Lung (tissue), 12 donors: ENCODE results near the gene VSIG1. TPM values are rescaled to one million over a fixed set of nuclear protein-coding genes. Genes with fewer than 3 reads are reported as not detected.

ENCODE experiments used
- ATAC-seq: fragments of 200-7000 bp; cut with Tn5 transposase; one replicate; pipeline ENCODE4 v1.9.1; 2020; ENCODE audit warnings: moderate number of reproducible peaks; ENCODE audit not compliant: insufficient read depth, low FRiP score
- DNase-seq, 3 donors: peaks; one replicate each; pipeline ENCODE4 v3.0.0-alpha.2; 2013 to 2017
- H3K27ac ChIP-seq, 2 donors: one replicate each; pipeline ENCODE4 v1.5.1; 2013; ENCODE audit warnings: mild to moderate bottlenecking in 2 of 2, moderate library complexity in 2 of 2, control low read depth in 1 of 2, inconsistent platforms in 1 of 2, low read depth in 1 of 2, low read length in 1 of 2
- H3K27me3 ChIP-seq, 3 donors: one replicate each; pipeline ENCODE4 v1.5.1; 2013; ENCODE audit warnings: low read length in 2 of 3; ENCODE audit not compliant: control insufficient read depth in 3 of 3, insufficient read depth in 3 of 3
- H3K36me3 ChIP-seq, 4 donors: one replicate each; pipeline ENCODE4 v1.5.1; 2013; ENCODE audit warnings: low read length in 4 of 4, mild to moderate bottlenecking in 1 of 4, moderate library complexity in 1 of 4; ENCODE audit not compliant: control insufficient read depth in 4 of 4, insufficient read depth in 4 of 4
- H3K4me1 ChIP-seq, 5 donors: one replicate each; pipeline ENCODE4 v1.5.1; 2013; ENCODE audit warnings: low read length in 5 of 5, mild to moderate bottlenecking in 2 of 5, moderate library complexity in 1 of 5; ENCODE audit not compliant: control insufficient read depth in 5 of 5, insufficient read depth in 5 of 5
- H3K4me3 ChIP-seq: one replicate; pipeline ENCODE4 v1.5.1; 2013; ENCODE audit warnings: mild to moderate bottlenecking, control low read depth, moderate library complexity
- H3K9ac ChIP-seq, 2 donors: one replicate each; pipeline ENCODE4 v1.5.1; 2013; ENCODE audit warnings: low read length in 2 of 2, control low read depth in 1 of 2; ENCODE audit not compliant: insufficient read depth in 1 of 2
- H3K9me3 ChIP-seq, 4 donors: one replicate each; pipeline ENCODE4 v1.5.1; 2013; ENCODE audit warnings: low read length in 3 of 4, mild to moderate bottlenecking in 1 of 4, moderate library complexity in 1 of 4; ENCODE audit not compliant: control insufficient read depth in 4 of 4, insufficient read depth in 3 of 4
- CTCF ChIP-seq: IDR thresholded peaks from 2 replicates; pipeline ENCODE4 v1.5.1; 2012; ENCODE audit warnings: mild to moderate bottlenecking; ENCODE audit errors: control extremely low read depth, extremely low read depth
- WGBS, 2 donors: extraction: QIAGEN DNeasy Blood & Tissue Kit; methylation state at CpG; one replicate each; pipeline ENCODE4 v1.1.7; 2013; 5-methylcytosine and 5-hydroxymethylcytosine counted together
- polyA plus RNA-seq, 2 donors: library from polyadenylated mRNA; stranded (reverse); fragments of 200-250 nt; gene quantifications; one replicate each; pipeline ENCODE4 v1.2.1, GENCODE V29; 2013
- total RNA-seq, 2 donors: library from RNA; depleted of rRNA in 1 of 2; stranded (reverse); fragments of >200 nt in 1 of 2; gene quantifications; one replicate each; pipeline ENCODE4 v1.2.1, GENCODE V29; 2014 to 2021
- donor health status: control.
- donor health status: control.
- donor health status: Bipolar disorder and iron deficiency.
- donor health status: healthy.
- donor health status: DM: yes; HTN: yes; CAD: no.

The VSIG1 gene
- total and polyA plus RNA-seq, 4 donors: 0.57 to 4.3 (median 1.7) TPM

- no peaks in the 10 kb centered on the region for H3K4me1 ChIP-seq
Observed at GRCh38 chrX:108071578-108071977, 26.7 kb downstream of the VSIG1 start.

GRCh38 chrX:108072746-108073145 lies 27.9 kb downstream of the VSIG1 start:
- DNase-seq: no peak
- no peak for ATAC-seq
- H3K27ac ChIP-seq: no peak overlapping the region
- peaks cover 0 to 52% (median 13%) of the 10 kb centered on the region in 3 donors for H3K27me3 ChIP-seq
- H3K9ac ChIP-seq: no peak overlapping the region
- no peaks in the 10 kb centered on the region for H3K9me3 ChIP-seq
- WGBS, 2 donors: 69 to 80% methylated on average over 5 of the region's 5 CpGs
- H3K4me3 ChIP-seq: no peak overlapping the region
- no peaks in the 10 kb centered on the region for H3K36me3 ChIP-seq
- no peak for TF ChIP-seq CTCF
- no peaks in the 10 kb centered on the region for H3K4me1 ChIP-seq

More at GRCh38 chrX:108071578-108071977, 26.7 kb downstream of the VSIG1 start:
- WGBS, 2 donors: 87 to 100% methylated on average over 1 of the region's 1 CpG
- Histone ChIP-seq H3K9ac (no peak overlapping the region), H3K27me3 (peaks cover 5 to 63% (median 13%) of the 10 kb centered on the region in 3 donors), H3K9me3 (no peaks in the 10 kb centered on the region), H3K27ac (no peak overlapping the region), H3K36me3 (no peaks in the 10 kb centered on the region), H3K4me3 (no peak overlapping the region)
- TF ChIP-seq CTCF: no peak
- DNase-seq (no peak), ATAC-seq (no peak)

DNA sequence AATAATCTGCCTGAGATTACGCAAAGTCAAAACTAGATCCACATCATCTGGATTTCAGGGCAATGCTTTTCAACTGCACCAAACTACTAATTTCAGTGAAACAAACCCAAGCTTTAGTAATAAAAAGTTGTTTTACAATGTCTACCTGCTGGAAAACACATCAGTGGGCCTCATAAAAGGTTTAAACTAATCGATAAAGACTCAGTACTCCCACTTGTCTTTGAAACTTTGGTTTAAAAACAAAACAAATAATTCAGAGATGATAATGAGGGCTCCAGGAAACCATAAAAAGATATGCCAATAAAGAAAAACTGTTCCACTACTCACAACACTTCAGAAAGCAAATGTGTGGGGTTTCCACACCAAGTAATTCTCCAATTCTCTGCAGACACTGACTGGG lies 36.2 kb downstream of the VSIG1 start:
- ATAC-seq: no peak
- TF ChIP-seq CTCF: no peak
- Histone ChIP-seq H3K4me3 (no peak overlapping the region), H3K27ac (no peak overlapping the region), H3K36me3 (peaks cover 0 to 7% (median 3%) of the 10 kb centered on the region in 4 donors), H3K27me3 (peaks cover 0 to 47% (median 13%) of the 10 kb centered on the region in 3 donors), H3K4me1 (no peaks in the 10 kb centered on the region), H3K9me3 (no peaks in the 10 kb centered on the region), H3K9ac (no peak overlapping the region)
- WGBS, 2 donors: 85 to 100% methylated on average over 2 of the region's 2 CpGs
- no peak for DNase-seq

- 80 to 95% methylated on average over 6 of the region's 6 CpGs for WGBS, 2 donors
- ATAC-seq (no peak), DNase-seq (no peak)
- H3K9me3 ChIP-seq: no peaks in the 10 kb centered on the region
- no peak overlapping the region for H3K9ac ChIP-seq
- peaks cover 0 to 13% (median 6%) of the 10 kb centered on the region in 4 donors for H3K36me3 ChIP-seq
- no peak overlapping the region for H3K27ac ChIP-seq
- peaks cover 0 to 32% (median 6%) of the 10 kb centered on the region in 3 donors for H3K27me3 ChIP-seq
- TF ChIP-seq CTCF: no peak
- H3K4me1 ChIP-seq: peaks cover 0 to 5% (median 0%) of the 10 kb centered on the region in 5 donors
- no peak overlapping the region for H3K4me3 ChIP-seq
Observed at GRCh38 chrX:108087792-108088191, 42.9 kb downstream of the VSIG1 start.
